Neuronal stem cell (in vitro differentiated cells): ENCODE results near the gene CDPF1.

ENCODE experiments used
- DNase-seq: peaks from one replicate; pipeline ENCODE4 v3.0.0-alpha.2; 2013; ENCODE audit warnings: low spot score
- H2AFZ ChIP-seq: one replicate; pipeline ENCODE4 v1.6.1; 2013; ENCODE audit warnings: mild to moderate bottlenecking, low read length, inconsistent platforms
- H2AK5ac ChIP-seq: 2 replicates; pipeline ENCODE4 v1.6.1; 2013; ENCODE audit warnings: low read depth, mild to moderate bottlenecking, inconsistent platforms, low read length, moderate library complexity, mixed read lengths
- H2BK120ac ChIP-seq: 2 replicates; pipeline ENCODE4 v1.6.1; 2013; ENCODE audit warnings: low read depth, mild to moderate bottlenecking, inconsistent platforms, low read length, moderate library complexity, mixed read lengths
- H2BK12ac ChIP-seq: one replicate; pipeline ENCODE4 v1.6.1; 2013; ENCODE audit warnings: low read length, inconsistent platforms
- H2BK15ac ChIP-seq: 2 replicates; pipeline ENCODE4 v1.6.1; 2013; ENCODE audit warnings: mild to moderate bottlenecking, low read length, inconsistent platforms, mixed read lengths
- H2BK5ac ChIP-seq: one replicate; pipeline ENCODE4 v1.6.1; 2013; ENCODE audit warnings: inconsistent platforms, mild to moderate bottlenecking, low read length, moderate library complexity
- H3K14ac ChIP-seq: one replicate; pipeline ENCODE4 v1.6.1; 2013; ENCODE audit warnings: low read length, inconsistent platforms
- H3K18ac ChIP-seq: 2 replicates; pipeline ENCODE4 v1.6.1; 2013; ENCODE audit warnings: low read length, inconsistent platforms
- H3K23ac ChIP-seq: 2 replicates; pipeline ENCODE4 v1.6.1; 2013; ENCODE audit warnings: low read depth, mild to moderate bottlenecking, mixed read lengths, low read length, inconsistent platforms; ENCODE audit not compliant: poor library complexity
- H3K27ac ChIP-seq: replicated peaks from 3 replicates; pipeline ENCODE4 v1.5.1; 2013; ENCODE audit warnings: low read length, inconsistent platforms
- H3K27me3 ChIP-seq, 3 experiments: 2 replicates each; pipeline ENCODE4 v1.6.1; 2013; ENCODE audit warnings: low read length in 3 of 3, mild to moderate bottlenecking in 2 of 3, inconsistent platforms in 1 of 3, low read depth in 1 of 3, mixed read lengths in 1 of 3, moderate library complexity in 1 of 3; ENCODE audit not compliant: control insufficient read depth in 3 of 3, insufficient read depth in 3 of 3
- H3K36me3 ChIP-seq, 2 donors: replicated peaks in 1 of 2; 2 replicates each; pipeline ENCODE4 v1.6.1; 2013; ENCODE audit warnings: low read length in 2 of 2; ENCODE audit not compliant: control insufficient read depth in 2 of 2, insufficient read depth in 2 of 2
- H3K4ac ChIP-seq: 2 replicates; pipeline ENCODE4 v1.6.1; 2013; ENCODE audit warnings: inconsistent platforms, mild to moderate bottlenecking, low read length, moderate library complexity
- H3K4me1 ChIP-seq, 2 donors: 1 replicate in 1 of 2; 2 replicates in 1 of 2; pipeline ENCODE4 v1.6.1; 2013; ENCODE audit warnings: low read length in 2 of 2, low read depth in 1 of 2; ENCODE audit not compliant: control insufficient read depth in 2 of 2, insufficient read depth in 1 of 2
- H3K4me2 ChIP-seq: one replicate; pipeline ENCODE4 v1.6.1; 2013; ENCODE audit warnings: mild to moderate bottlenecking, low read length, inconsistent platforms; ENCODE audit not compliant: insufficient read depth, poor library complexity, severe bottlenecking
- H3K4me3 ChIP-seq, 2 donors: 2 replicates each; pipeline ENCODE4 v1.5.1; 2013; ENCODE audit warnings: low read length in 2 of 2, mild to moderate bottlenecking in 2 of 2, inconsistent platforms in 1 of 2, moderate library complexity in 1 of 2
- H3K79me1 ChIP-seq: one replicate; pipeline ENCODE4 v1.6.1; 2013; ENCODE audit warnings: low read depth, mild to moderate bottlenecking, inconsistent platforms, low read length, moderate library complexity
- H3K9ac ChIP-seq: one replicate; pipeline ENCODE4 v1.6.1; 2013; ENCODE audit warnings: mild to moderate bottlenecking, low read depth, low read length, inconsistent platforms; ENCODE audit not compliant: poor library complexity
- H3K9me3 ChIP-seq, 2 donors: replicated peaks in 1 of 2; 2 replicates each; pipeline versions ENCODE3 to v1.6.1; 2013; ENCODE audit warnings: low read length in 2 of 2, mild to moderate bottlenecking in 2 of 2, inconsistent platforms in 1 of 2, low read depth in 1 of 2, mixed read lengths in 1 of 2, moderate library complexity in 1 of 2; ENCODE audit not compliant: control insufficient read depth in 2 of 2, insufficient read depth in 1 of 2
- H4K8ac ChIP-seq: one replicate; pipeline ENCODE4 v1.6.1; 2013; ENCODE audit warnings: low read depth, mild to moderate bottlenecking, inconsistent platforms, low read length, moderate library complexity
- H4K91ac ChIP-seq: one replicate; pipeline ENCODE4 v1.6.1; 2013; ENCODE audit warnings: low read length, low read depth, mild to moderate bottlenecking, inconsistent platforms; ENCODE audit not compliant: poor library complexity
- WGBS, 2 donors: extraction: QIAGEN DNeasy Blood & Tissue Kit; methylation state at CpG; one replicate each; pipeline ENCODE4 v1.1.7; 2013; ENCODE audit warnings: missing lambda C conversion rate in 2 of 2, mixed read lengths in 1 of 2; ENCODE audit not compliant: insufficient read length in 2 of 2, insufficient replicate concordance in 1 of 2; ENCODE audit errors: extremely low coverage in 2 of 2; 5-methylcytosine and 5-hydroxymethylcytosine counted together

Gene CDPF1

GRCh38 chr22:46278656-46279645 lies 28.9 kb upstream of the CDPF1 start:
- no peak overlapping the region for H2BK5ac ChIP-seq
- no peak overlapping the region for H3K9ac ChIP-seq
- H3K4me1 ChIP-seq, result no peaks in the 10 kb centered on the region
- H3K4ac ChIP-seq, result peak overlapping the region; percentile 14
- H3K4me2 ChIP-seq, result no peak overlapping the region
- no peak overlapping the region for H4K8ac ChIP-seq
- H3K27ac ChIP-seq, result no peak overlapping the region
- peaks cover 21 to 91% of the 10 kb centered on the region in 2 donors for H3K36me3 ChIP-seq
- WGBS, 2 donors, result no CpG with 5 or more reads among the region's 22 CpGs
- H2BK12ac ChIP-seq, result no peak overlapping the region
- H3K18ac ChIP-seq, result no peak overlapping the region
- no peak overlapping the region for H2BK120ac ChIP-seq
- H3K23ac ChIP-seq, result no peak overlapping the region
- peak overlapping the region; percentile 17 for H3K14ac ChIP-seq
- H3K4me3 ChIP-seq, result no peak overlapping the region
- no peak overlapping the region for H2AFZ ChIP-seq
- peaks cover 2 to 8% of the 10 kb centered on the region in 2 donors for H3K9me3 ChIP-seq
- H3K27me3 ChIP-seq, result no peaks in the 10 kb centered on the region
- peaks cover 2% of the 10 kb centered on the region for H3K79me1 ChIP-seq
- H2BK15ac ChIP-seq, result no peak overlapping the region
- no peak for DNase-seq
- no peak overlapping the region for H2AK5ac ChIP-seq
- no peak overlapping the region for H4K91ac ChIP-seq

GRCh38 chr22:46276563-46276962 lies 26.5 kb upstream of the CDPF1 start:
- Histone ChIP-seq H3K14ac (no peak overlapping the region), H3K4me3 (no peak overlapping the region), H2AK5ac (no peak overlapping the region), H3K18ac (no peak overlapping the region), H3K36me3 (peaks cover 26 to 95% of the 10 kb centered on the region in 2 donors), H3K23ac (no peak overlapping the region), H2BK15ac (no peak overlapping the region), H2AFZ (no peak overlapping the region), H2BK120ac (no peak overlapping the region), H4K91ac (no peak overlapping the region), H3K4me1 (no peaks in the 10 kb centered on the region), H3K9ac (no peak overlapping the region), H3K27ac (no peak overlapping the region), H4K8ac (no peak overlapping the region), H3K79me1 (peaks cover 2% of the 10 kb centered on the region), H2BK12ac (no peak overlapping the region), H3K4ac (no peak overlapping the region), H3K27me3 (no peaks in the 10 kb centered on the region), H3K4me2 (no peak overlapping the region), H3K9me3 (peaks cover 2 to 8% of the 10 kb centered on the region in 2 donors), H2BK5ac (no peak overlapping the region)
- WGBS, 2 donors, result no CpG with 5 or more reads among the region's 7 CpGs
- DNase-seq, result no peak

- Histone ChIP-seq H2BK5ac (no peak overlapping the region), H2BK12ac (no peak overlapping the region), H3K27ac (no peak overlapping the region)
These were observed 25.5 kb upstream of the CDPF1 start for GRCh38 chr22:46275455-46276122.

GRCh38 chr22:46274381-46274780 lies 24.3 kb upstream of the CDPF1 start:
- Histone ChIP-seq H3K79me1 (no peaks in the 10 kb centered on the region), H2BK5ac (no peak overlapping the region), H3K9me3 (peaks cover 2 to 8% of the 10 kb centered on the region in 2 donors), H2AFZ (no peak overlapping the region), H3K18ac (no peak overlapping the region), H4K91ac (no peak overlapping the region), H3K4ac (no peak overlapping the region), H3K27ac (no peak overlapping the region), H3K27me3 (no peaks in the 10 kb centered on the region), H3K36me3 (peaks cover 23 to 80% of the 10 kb centered on the region in 2 donors), H2BK120ac (no peak overlapping the region), H2BK15ac (no peak overlapping the region), H3K23ac (no peak overlapping the region), H3K4me1 (no peaks in the 10 kb centered on the region), H3K4me2 (no peak overlapping the region), H2AK5ac (no peak overlapping the region), H3K9ac (no peak overlapping the region), H3K14ac (no peak overlapping the region), H4K8ac (no peak overlapping the region), H2BK12ac (no peak overlapping the region), H3K4me3 (no peak overlapping the region)
- WGBS, 2 donors, result no CpG with 5 or more reads among the region's 8 CpGs
- DNase-seq, result no peak

More at GRCh38 chr22:46275455-46276122, 25.5 kb upstream of the CDPF1 start:
- Histone ChIP-seq H2BK15ac (no peak overlapping the region), H4K91ac (no peak overlapping the region), H3K9ac (no peak overlapping the region), H3K4me2 (no peak overlapping the region), H3K18ac (no peak overlapping the region), H2AFZ (no peak overlapping the region), H2AK5ac (no peak overlapping the region), H3K4ac (no peak overlapping the region), H3K14ac (no peak overlapping the region), H2BK120ac (no peak overlapping the region), H4K8ac (no peak overlapping the region), H3K23ac (no peak overlapping the region), H3K4me3 (no peak overlapping the region), H3K36me3 (peaks cover 25 to 87% of the 10 kb centered on the region in 2 donors), H3K4me1 (no peaks in the 10 kb centered on the region), H3K27me3 (no peaks in the 10 kb centered on the region), H3K9me3 (peaks cover 2 to 8% of the 10 kb centered on the region in 2 donors), H3K79me1 (no peaks in the 10 kb centered on the region)
- no CpG with 5 or more reads among the region's 3 CpGs for WGBS, 2 donors
- DNase-seq, result no peak
